K562 (cell line): ENCODE measurements around the gene SLC29A3. TPM values are rescaled to one million over a fixed set of nuclear protein-coding genes. Genes with fewer than 3 reads are reported as not detected.

Source experiments
- AFF4 ChIP-seq: sonication (generic); formaldehyde crosslinking; IDR thresholded peaks from 2 replicates; pipeline ENCODE4 v1.8.0; 2023; ENCODE audit warnings: mild to moderate bottlenecking, missing genetic modification reagents
- BACH1 ChIP-seq: fragments of 200-800 bp; sonication (Bioruptor generic); IDR thresholded peaks from 2 replicates; pipeline ENCODE4 v1.6.1; 2016; ENCODE audit warnings: missing genetic modification characterization, missing compliant biosample characterization
- CBFA2T3 ChIP-seq: fragments of 450-650 bp; IDR thresholded peaks from 2 replicates; pipeline ENCODE4 v1.6.1; 2017
- CCNT2 ChIP-seq: IDR thresholded peaks from 2 replicates; pipeline ENCODE4 v1.6.1; 2011; ENCODE audit warnings: borderline replicate concordance, low read depth, mild to moderate bottlenecking, moderate library complexity, mixed read lengths, low read length; ENCODE audit not compliant: insufficient read length; ENCODE audit errors: extremely low read depth
- CXXC5 ChIP-seq: fragments of 250-450 bp; sonication (Bioruptor Pico); IDR thresholded peaks from 2 replicates; pipeline ENCODE4 v1.8.0; 2022; ENCODE audit warnings: inconsistent platforms, mild to moderate bottlenecking, moderate library complexity
- ESRRB ChIP-seq: fragments of 250-450 bp; sonication (Bioruptor Pico); IDR thresholded peaks from 2 replicates; pipeline ENCODE4 v1.5.0; 2020; ENCODE audit warnings: mild to moderate bottlenecking, moderate library complexity, borderline replicate concordance
- FOS ChIP-seq: IDR thresholded peaks from 3 replicates; pipeline ENCODE4 v1.6.1; 2011; ENCODE audit not compliant: insufficient read length; ENCODE audit errors: extremely low read depth
- FOSL1 ChIP-seq: fragments of 200-800 bp; sonication (Bioruptor generic); conservative IDR thresholded peaks from 2 replicates; pipeline ENCODE4 v1.6.1; 2016; ENCODE audit warnings: missing genetic modification characterization, missing compliant biosample characterization
- MXD1 ChIP-seq: fragments of 250-450 bp; sonication (Bioruptor Pico); IDR thresholded peaks from 2 replicates; pipeline ENCODE4 v1.8.0; 2021; ENCODE audit warnings: borderline replicate concordance, mild to moderate bottlenecking, moderate library complexity; ENCODE audit not compliant: poor library complexity, severe bottlenecking
- NCOR1 ChIP-seq: fragments of 450-650 bp; IDR thresholded peaks from 2 replicates; pipeline ENCODE4 v1.6.1; 2016; ENCODE audit warnings: mild to moderate bottlenecking, moderate library complexity
- PYGO2 ChIP-seq: fragments of 450-650 bp; IDR thresholded peaks from 2 replicates; pipeline ENCODE4 v1.6.1; 2016; ENCODE audit warnings: mild to moderate bottlenecking, missing genetic modification characterization, moderate library complexity, missing compliant biosample characterization
- SRF ChIP-seq, 2 experiments: fragments of 250-450, 450-650 bp in 1 of 2; sonication (Bioruptor Pico) in 1 of 2; sonication (generic) in 1 of 2; formaldehyde crosslinking; IDR thresholded peaks; 2 replicates each; pipeline versions ENCODE4 v1.5.0 to v1.5.1; 2020 to 2022; ENCODE audit warnings: mild to moderate bottlenecking in 1 of 2, missing genetic modification reagents in 1 of 2
- TCF15 ChIP-seq: fragments of 250-450 bp; sonication (Bioruptor Pico); IDR thresholded peaks from 2 replicates; pipeline ENCODE4 v1.8.0; 2022; ENCODE audit warnings: moderate library complexity, mild to moderate bottlenecking, inconsistent platforms
- ZBTB11 ChIP-seq, 3 experiments: fragments of 200-800 bp in 1 of 3; fragments of 250-450 bp in 1 of 3; fragments of 450-650 bp in 1 of 3; sonication (Bioruptor Pico) in 1 of 3; sonication (Bioruptor generic) in 1 of 3; formaldehyde crosslinking in 1 of 3; IDR thresholded peaks; 2 replicates each; pipeline versions ENCODE4 v1.6.1 to v1.8.0; 2016 to 2022; ENCODE audit warnings: mild to moderate bottlenecking in 2 of 3, missing genetic modification characterization in 2 of 3, missing compliant biosample characterization in 1 of 3, moderate library complexity in 1 of 3
- ZNF146 ChIP-seq: IDR thresholded peaks from one replicate; pipeline ENCODE4 v1.6.1; 2018; ENCODE audit warnings: missing compliant biosample characterization; ENCODE audit not compliant: unreplicated experiment
- ZNF274 ChIP-seq: IDR thresholded peaks from 2 replicates; pipeline ENCODE4 v1.6.1; 2011; ENCODE audit warnings: low read depth, mild to moderate bottlenecking, low read length, moderate library complexity, borderline replicate concordance
- ZNF644 ChIP-seq: fragments of 200-800 bp; sonication (Bioruptor generic); IDR thresholded peaks from 2 replicates; pipeline ENCODE4 v1.6.1; 2016; ENCODE audit warnings: low read depth, missing genetic modification characterization, missing compliant biosample characterization
- polyA plus RNA-seq, 8 experiments: library from polyadenylated mRNA; depleted of rRNA in 4 of 8; stranded (reverse) in 5 of 8; unstranded in 3 of 8; fragments of >200 nt; fragmentation: Nextera tagmentation in 2 of 8; fragmentation: Illumina TruSeq in 1 of 8; extraction: Ambion mirVana in 2 of 8; extraction: Trizol in 1 of 8; gene quantifications; 2 replicates each; pipeline versions ENCODE4 v1.2.1 to v1.2.3, GENCODE V29; 2011 to 2014; ENCODE audit warnings: inconsistent platforms in 1 of 8, missing spikeins in 1 of 8
- total RNA-seq, 7 experiments: library from RNA; depleted of rRNA in 6 of 7; stranded (reverse); fragments of >200 nt in 6 of 7; fragmentation: Illumina TruSeq in 2 of 7; extraction: Trizol in 2 of 7; gene quantifications; 2 replicates each; pipeline versions ENCODE4 v1.2.1 to v1.2.3, GENCODE V29; 2011 to 2021; ENCODE audit warnings: low replicate concordance in 1 of 7

SLC29A3 gene
- total and polyA plus RNA-seq, 9 of the 15 experiments (the other 6 are each of a cell fraction or from before 2014, with no cell fraction given): 2.1 to 10.7 (median 4.6) TPM

GRCh38 chr10:71359364-71360046, 40.4 kb downstream of the SLC29A3 start (continued):
- TF ChIP-seq CXXC5 (CRISPR knock-in tag) (peak; percentile 18; the same call in 1 of the 2 replicates), CBFA2T3 (peak; percentile 85), ZNF644 (tag) (no peak), FOS (no peak), MXD1 (CRISPR knock-in tag) (no peak), ZNF146 (CRISPR knock-in tag) (no peak), PYGO2 (tag) (no peak), FOSL1 (tag) (peak; percentile 39; the same call in 1 of the 2 replicates), BACH1 (tag) (no peak), CCNT2 (peak; percentile 41), NCOR1 (peak; percentile 72), SRF (CRISPR knock-in tag; IDR thresholded peaks at IDR 0.05) (peak in 1 of 2 experiments; percentile 84; a peak in 1 of 4 replicates), ZNF274 (no peak), ZBTB11 (CRISPR knock-in tag; IDR thresholded peaks at IDR 0.05) (peak in 1 of 3 experiments; percentile 40; a peak in 2 of 6 replicates), ESRRB (CRISPR knock-in tag) (no peak), TCF15 (CRISPR knock-in tag) (no peak), AFF4 (CRISPR knock-in tag) (no peak)
